ENCODE results near the gene TRIM62. TPM values are rescaled to one million over a fixed set of nuclear protein-coding genes. Genes with fewer than 3 reads are reported as not detected.

TRIM62 gene
- total RNA-seq, 1 donor from 2014 or later, result 8.8 TPM

DNA sequence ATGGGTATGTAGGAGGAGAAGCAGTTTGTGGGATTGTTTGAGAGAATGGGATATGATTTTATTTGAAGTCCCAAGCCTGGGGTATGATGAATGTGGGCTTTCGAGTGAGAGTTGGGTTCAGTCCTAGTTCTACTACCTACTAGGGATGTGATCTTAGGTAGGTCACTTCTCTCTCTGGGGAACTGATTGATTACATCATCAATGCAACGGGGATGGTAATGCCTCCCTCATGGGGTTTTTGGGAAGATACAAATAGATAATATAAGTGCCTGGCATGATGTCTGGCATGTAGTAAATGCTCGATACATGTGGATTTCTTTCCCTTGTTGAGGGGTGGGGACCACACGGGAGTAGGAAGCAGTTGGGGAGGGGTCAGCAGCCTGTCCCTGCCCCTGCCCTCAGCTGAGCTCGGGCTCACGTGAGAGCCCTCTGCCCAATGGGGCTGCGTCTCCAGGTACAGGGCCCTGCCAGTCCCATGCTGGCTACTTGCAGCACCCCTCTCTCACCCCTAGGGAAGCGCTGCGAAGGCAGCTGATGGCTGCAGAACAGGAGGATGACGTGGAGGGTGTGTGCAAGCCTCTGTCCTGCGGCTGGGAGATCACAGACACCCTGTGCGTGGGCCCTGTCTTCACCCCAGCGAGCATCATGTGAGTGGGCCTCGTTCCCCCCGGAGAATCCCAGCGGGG lies 62.2 kb downstream of the TRIM62 start:
- TF ChIP-seq POLR2AphosphoS5 (IDR thresholded peaks at IDR 0.05; ENCODE audit: insufficient read depth in 1 of 2, low read depth in 1 of 2) (no peak), POLR2A (IDR thresholded peaks at IDR 0.05) (no peak)
- TF ChIP-seq, protein P1, sequence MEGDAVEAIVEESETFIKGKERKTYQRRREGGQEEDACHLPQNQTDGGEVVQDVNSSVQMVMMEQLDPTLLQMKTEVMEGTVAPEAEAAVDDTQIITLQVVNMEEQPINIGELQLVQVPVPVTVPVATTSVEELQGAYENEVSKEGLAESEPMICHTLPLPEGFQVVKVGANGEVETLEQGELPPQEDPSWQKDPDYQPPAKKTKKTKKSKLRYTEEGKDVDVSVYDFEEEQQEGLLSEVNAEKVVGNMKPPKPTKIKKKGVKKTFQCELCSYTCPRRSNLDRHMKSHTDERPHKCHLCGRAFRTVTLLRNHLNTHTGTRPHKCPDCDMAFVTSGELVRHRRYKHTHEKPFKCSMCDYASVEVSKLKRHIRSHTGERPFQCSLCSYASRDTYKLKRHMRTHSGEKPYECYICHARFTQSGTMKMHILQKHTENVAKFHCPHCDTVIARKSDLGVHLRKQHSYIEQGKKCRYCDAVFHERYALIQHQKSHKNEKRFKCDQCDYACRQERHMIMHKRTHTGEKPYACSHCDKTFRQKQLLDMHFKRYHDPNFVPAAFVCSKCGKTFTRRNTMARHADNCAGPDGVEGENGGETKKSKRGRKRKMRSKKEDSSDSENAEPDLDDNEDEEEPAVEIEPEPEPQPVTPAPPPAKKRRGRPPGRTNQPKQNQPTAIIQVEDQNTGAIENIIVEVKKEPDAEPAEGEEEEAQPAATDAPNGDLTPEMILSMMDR (IDR thresholded peaks at IDR 0.05), result no peak
- no peak overlapping the region for H3K27ac ChIP-seq
- no peaks in the 10 kb centered on the region for H3K27me3 ChIP-seq
- DNase-seq (ENCODE audit: extremely low spot score in 2 of 2), result no peak
- intact Hi-C loops (cut with DNase I), result no loop called here
- no peak overlapping the region for H3K4me3 ChIP-seq
- H3K36me3 ChIP-seq, result no peaks in the 10 kb centered on the region
- no peaks in the 10 kb centered on the region for H3K4me1 ChIP-seq
- no peaks in the 10 kb centered on the region for H3K9me3 ChIP-seq

DNA sequence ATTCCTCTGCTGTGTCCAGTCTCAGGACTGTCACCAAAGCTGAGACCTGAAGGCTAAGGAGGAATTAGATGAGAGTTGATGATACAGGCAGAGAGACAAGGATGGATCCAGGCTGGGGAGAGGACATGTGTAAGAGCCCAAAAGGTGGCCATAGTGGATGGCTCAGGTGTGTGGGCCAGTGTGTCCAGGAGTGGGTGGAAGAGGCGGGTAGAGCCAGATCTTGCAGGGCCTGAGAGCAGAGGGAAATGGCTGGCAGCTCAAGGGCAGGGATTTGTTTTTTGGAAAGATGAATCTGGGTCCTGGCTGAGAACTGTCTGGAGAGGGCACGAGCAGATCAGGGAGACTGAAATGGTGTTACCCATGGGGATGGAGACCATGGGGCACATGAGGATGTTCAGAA lies 62.8 kb downstream of the TRIM62 start:
- no peak for TF ChIP-seq POLR2AphosphoS5 (IDR thresholded peaks at IDR 0.05; ENCODE audit: insufficient read depth in 1 of 2, low read depth in 1 of 2)
- Histone ChIP-seq H3K9me3 (no peaks in the 10 kb centered on the region), H3K27me3 (no peaks in the 10 kb centered on the region), H3K4me1 (no peaks in the 10 kb centered on the region), H3K27ac (no peak overlapping the region), H3K36me3 (no peaks in the 10 kb centered on the region), H3K4me3 (no peak overlapping the region)
- intact Hi-C loops (cut with DNase I), result no loop called here
- no peak for DNase-seq (ENCODE audit: extremely low spot score in 2 of 2)

DNA sequence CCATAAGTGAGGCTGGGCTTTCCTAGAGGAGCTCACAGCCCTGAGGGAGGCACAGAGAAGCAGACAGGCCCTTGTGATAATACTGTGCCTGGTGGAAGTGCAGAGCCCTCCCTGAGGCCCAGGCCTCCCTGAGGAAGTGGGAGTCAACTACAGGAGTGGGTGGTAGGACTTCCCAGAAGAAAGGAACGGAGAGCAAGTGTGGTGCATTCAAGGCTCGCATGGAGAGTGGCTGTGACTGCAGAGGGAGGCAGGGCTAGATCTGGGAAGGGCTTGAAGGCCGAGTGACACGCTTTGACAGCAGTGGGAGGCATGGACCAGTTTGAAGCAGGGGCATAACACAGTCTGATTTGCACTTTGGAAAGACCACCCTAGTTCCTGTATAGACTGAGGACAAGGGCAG lies 63.6 kb downstream of the TRIM62 start:
- Histone ChIP-seq H3K9me3 (no peaks in the 10 kb centered on the region), H3K27me3 (no peaks in the 10 kb centered on the region), H3K36me3 (no peaks in the 10 kb centered on the region), H3K4me3 (no peak overlapping the region), H3K27ac (no peak overlapping the region), H3K4me1 (no peaks in the 10 kb centered on the region)
- no peak for DNase-seq (ENCODE audit: extremely low spot score in 2 of 2)
- intact Hi-C loops (cut with DNase I), result no loop called here
- no peak for TF ChIP-seq POLR2AphosphoS5 (IDR thresholded peaks at IDR 0.05; ENCODE audit: insufficient read depth in 1 of 2, low read depth in 1 of 2)
- no peak for TF ChIP-seq POLR2A (IDR thresholded peaks at IDR 0.05)
- TF ChIP-seq, protein P1 (IDR thresholded peaks at IDR 0.05), result no peak

DNA sequence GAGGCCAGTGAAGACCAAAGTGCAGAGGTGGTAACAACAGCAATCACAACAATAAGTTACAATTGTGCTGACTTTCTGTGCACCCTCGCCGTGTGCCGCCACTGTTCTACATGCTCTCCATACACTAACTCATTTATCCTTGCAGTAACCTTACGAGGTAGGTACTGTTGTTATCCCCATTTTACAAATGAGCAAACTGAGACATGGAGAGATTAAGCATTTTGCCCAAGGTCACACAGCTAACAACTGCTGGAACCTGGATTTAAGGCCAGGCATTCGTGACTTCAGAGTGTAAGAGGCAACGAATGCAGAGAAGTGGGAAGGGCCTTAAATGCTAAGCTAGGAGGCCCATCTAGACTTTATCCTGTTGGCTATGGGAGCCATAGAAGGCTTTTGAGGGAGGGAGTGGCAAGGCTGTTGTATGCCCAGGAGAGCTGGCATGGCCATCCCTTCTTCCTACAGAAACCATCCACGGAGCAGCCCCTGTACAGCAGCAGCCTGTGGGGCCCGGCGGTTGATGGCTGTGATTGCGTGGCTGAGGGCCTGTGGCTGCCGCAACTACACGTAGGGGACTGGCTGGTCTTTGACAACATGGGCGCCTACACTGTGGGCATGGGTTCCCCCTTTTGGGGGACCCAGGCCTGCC lies 64.3 kb downstream of the TRIM62 start:
- Histone ChIP-seq H3K4me3 (no peak overlapping the region), H3K27me3 (no peaks in the 10 kb centered on the region), H3K36me3 (no peaks in the 10 kb centered on the region), H3K9me3 (no peaks in the 10 kb centered on the region), H3K4me1 (no peaks in the 10 kb centered on the region), H3K27ac (no peak overlapping the region)
- intact Hi-C loops (cut with DNase I), result no loop called here
- DNase-seq (ENCODE audit: extremely low spot score in 2 of 2), result no peak
- TF ChIP-seq, protein P1 (IDR thresholded peaks at IDR 0.05), result no peak
- TF ChIP-seq POLR2A (IDR thresholded peaks at IDR 0.05), result no peak
- no peak for TF ChIP-seq POLR2AphosphoS5 (IDR thresholded peaks at IDR 0.05; ENCODE audit: insufficient read depth in 1 of 2, low read depth in 1 of 2)

DNA sequence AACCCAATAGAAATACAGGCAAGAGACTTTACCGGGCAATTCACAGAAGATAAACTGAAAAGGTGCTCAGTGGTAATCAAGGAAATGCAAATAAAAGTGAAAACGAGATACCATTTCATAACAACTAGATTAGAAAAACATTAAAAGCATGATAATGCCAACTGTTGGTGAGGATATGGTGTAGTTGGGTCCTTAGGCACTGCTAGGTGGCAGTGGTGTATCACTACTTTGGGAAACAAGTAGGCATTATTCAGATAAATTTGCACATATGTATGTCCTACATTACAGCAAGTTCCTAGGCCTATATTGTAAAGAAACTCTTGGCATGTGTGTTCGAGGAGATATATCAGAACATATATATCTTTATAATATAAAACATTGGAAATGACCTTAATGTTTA lies 69.9 kb downstream of the TRIM62 start:
- H3K27me3 ChIP-seq, result no peaks in the 10 kb centered on the region
- H3K9me3 ChIP-seq, result no peaks in the 10 kb centered on the region
- no peak for DNase-seq (ENCODE audit: extremely low spot score in 2 of 2)
- intact Hi-C loops (cut with DNase I), result no loop called here
- H3K27ac ChIP-seq, result no peak overlapping the region
- no peaks in the 10 kb centered on the region for H3K4me1 ChIP-seq
- no peak overlapping the region for H3K4me3 ChIP-seq
- TF ChIP-seq, protein P1 (IDR thresholded peaks at IDR 0.05), result no peak
- TF ChIP-seq POLR2A (IDR thresholded peaks at IDR 0.05) (no peak), POLR2AphosphoS5 (IDR thresholded peaks at IDR 0.05; ENCODE audit: insufficient read depth in 1 of 2, low read depth in 1 of 2) (no peak)
- no peaks in the 10 kb centered on the region for H3K36me3 ChIP-seq

All from vagina (tissue), 2 donors.